HG03066 (cell line): ENCODE data around the gene SLC25A6.
"Not testable (repeated sequence)": the region's sequence is repeated elsewhere in the genome, so short reads cannot be mapped to it uniquely, and the experiment has no call there.

Source experiments
- ATAC-seq: cut with Tn5 transposase; IDR thresholded peaks from one replicate; pipeline ENCODE4 v1.9.1; 2021; ENCODE audit warnings: low read depth; ENCODE audit not compliant: unreplicated experiment

The SLC25A6 gene

GRCh38 chrX:1416327-1416784 is 24.4 kb upstream of the SLC25A6 start:
- ATAC-seq, result no peak

- no peak for ATAC-seq
Measured at GRCh38 chrX:1412551-1413161, 20.7 kb upstream of the SLC25A6 start.

GRCh38 chrX:1411326-1411725 is 19.4 kb upstream of the SLC25A6 start:
- no peak for ATAC-seq

GRCh38 chrX:1407035-1407434 is 15.1 kb upstream of the SLC25A6 start:
- no peak for ATAC-seq

GRCh38 chrX:1405769-1406168 is 13.9 kb upstream of the SLC25A6 start:
- ATAC-seq, result not testable (repeated sequence)

GRCh38 chrX:1403867-1404266 is 12.0 kb upstream of the SLC25A6 start:
- not testable (repeated sequence) for ATAC-seq

- ATAC-seq, result no peak
Measured at GRCh38 chrX:1403228-1403627, 11.3 kb upstream of the SLC25A6 start.

GRCh38 chrX:1401611-1402430 is 9.9 kb upstream of the SLC25A6 start:
- no peak for ATAC-seq

- ATAC-seq, result no peak
Measured at GRCh38 chrX:1400742-1401471, 9.0 kb upstream of the SLC25A6 start.

- ATAC-seq, result no peak
Measured at GRCh38 chrX:1400049-1400448, 8.1 kb upstream of the SLC25A6 start.

- ATAC-seq, result no peak
Measured at GRCh38 chrX:1398431-1399340, 6.8 kb upstream of the SLC25A6 start.

GRCh38 chrX:1397441-1398270 is 5.7 kb upstream of the SLC25A6 start:
- ATAC-seq, result no peak

- no peak for ATAC-seq
Measured at GRCh38 chrX:1397001-1397400, 5.1 kb upstream of the SLC25A6 start.

GRCh38 chrX:1395646-1396216 is 3.8 kb upstream of the SLC25A6 start:
- ATAC-seq, result no peak

GRCh38 chrX:1394731-1395501 is 3.0 kb upstream of the SLC25A6 start:
- ATAC-seq, result no peak

GRCh38 chrX:1393871-1394615 is 2.1 kb upstream of the SLC25A6 start:
- no peak for ATAC-seq

GRCh38 chrX:1392376-1393068 is 609 bp upstream of the SLC25A6 start:
- peak; percentile 34 for ATAC-seq
